ENCODE measurements around the gene ANKFN1.

Gene ANKFN1

DNA sequence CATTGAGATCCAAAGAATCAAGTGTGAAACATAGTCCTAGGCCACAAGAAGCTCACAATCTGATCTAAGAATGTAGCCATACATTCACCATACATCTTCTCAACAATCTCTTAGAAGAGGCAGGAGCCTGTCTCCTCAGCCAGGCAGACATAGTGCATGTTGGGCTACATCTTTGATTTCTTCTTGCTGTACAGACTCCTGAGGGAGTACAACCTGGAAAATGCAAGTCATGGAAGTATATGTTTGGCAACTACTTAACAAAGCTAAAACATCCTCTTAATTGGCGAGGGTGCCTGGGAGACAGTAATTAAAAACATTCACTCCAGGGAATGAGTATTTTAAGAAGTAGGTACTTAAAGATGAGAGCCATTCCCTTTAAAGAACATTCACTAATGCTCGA, 361.0 kb downstream of the ANKFN1 start:
- no peak for DNase-seq

GRCh38 chr17:56514899-56515298, 361.6 kb downstream of the ANKFN1 start:
- no peak for DNase-seq

DNA sequence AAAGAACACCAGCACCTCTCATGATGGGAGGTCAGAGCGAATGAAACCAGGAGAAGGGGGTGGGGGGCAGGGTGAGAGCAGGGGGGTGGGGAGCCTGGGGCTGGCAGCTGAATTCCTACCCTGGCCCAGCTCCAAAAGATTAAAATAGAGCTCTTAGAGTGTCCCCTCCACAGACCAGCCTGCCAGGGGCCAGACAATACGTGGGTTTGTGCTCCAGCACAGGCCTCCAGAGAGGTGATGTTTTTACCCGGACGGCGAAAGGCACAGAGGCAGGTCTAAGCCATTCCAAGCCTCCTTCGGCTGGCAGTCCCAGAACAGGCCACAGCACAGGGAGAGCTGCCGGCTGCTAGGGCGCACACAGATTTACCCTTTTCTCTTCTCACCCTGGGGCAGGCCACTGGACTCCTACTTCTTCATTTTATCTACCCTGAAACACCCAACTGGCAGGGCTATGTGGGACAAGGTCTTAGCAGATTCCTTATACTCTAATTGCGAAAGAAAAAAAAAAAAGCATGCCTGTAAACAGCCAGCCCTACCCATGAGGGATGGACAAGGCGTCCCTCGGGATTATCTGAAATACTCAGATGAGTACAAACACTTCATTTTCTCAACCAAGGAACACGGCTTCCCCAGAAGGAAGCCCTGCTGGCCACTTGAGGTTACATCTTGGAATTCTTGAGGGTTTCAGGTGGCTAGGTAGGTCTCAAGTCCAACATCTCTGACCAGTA, 368.3 kb downstream of the ANKFN1 start:
- DNase-seq: no peak

- DNase-seq: no peak
These were observed 369.8 kb downstream of the ANKFN1 start for GRCh38 chr17:56523042-56523441.

DNA sequence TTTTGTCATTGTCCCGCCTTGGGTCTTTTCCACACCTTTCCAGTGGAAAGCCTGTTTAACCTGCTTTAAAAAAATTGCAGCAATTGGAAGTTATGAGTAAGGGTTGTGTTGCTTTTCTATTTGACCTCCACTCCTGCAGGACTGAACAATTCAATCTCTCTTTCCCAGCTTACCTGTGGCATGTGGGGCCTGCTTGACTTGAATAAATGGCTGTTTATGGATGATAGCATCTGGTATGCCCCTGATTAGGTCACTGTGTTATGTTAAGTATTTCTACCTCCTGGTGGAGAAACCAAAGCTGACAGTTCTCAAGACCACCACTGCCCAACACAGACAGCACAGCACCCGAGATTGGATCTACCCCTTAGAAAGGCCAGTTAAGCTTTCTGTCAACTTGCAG, 375.4 kb downstream of the ANKFN1 start:
- no peak for DNase-seq

DNA sequence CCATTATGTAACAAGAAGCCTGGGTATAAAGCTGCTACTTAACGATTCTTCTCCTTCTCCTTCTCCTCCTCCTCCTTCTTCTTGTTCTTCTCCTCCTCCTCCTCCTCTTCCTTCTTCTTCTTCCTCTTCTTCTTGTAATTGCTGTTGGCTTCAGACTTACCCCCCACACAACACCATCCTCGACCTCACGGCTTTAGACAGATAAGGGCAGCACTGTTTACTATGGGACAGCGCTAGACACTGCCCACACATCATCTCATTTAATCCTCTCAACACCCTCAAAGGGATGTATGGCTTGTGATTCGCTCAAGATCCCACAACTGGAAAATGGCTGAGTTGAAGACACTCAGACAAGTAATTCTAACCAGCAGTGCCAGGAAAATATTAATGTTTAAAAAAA, 379.7 kb downstream of the ANKFN1 start:
- DNase-seq: no peak

- no peak for DNase-seq
These were observed 383.5 kb downstream of the ANKFN1 start for GRCh38 chr17:56536766-56537165.

DNA sequence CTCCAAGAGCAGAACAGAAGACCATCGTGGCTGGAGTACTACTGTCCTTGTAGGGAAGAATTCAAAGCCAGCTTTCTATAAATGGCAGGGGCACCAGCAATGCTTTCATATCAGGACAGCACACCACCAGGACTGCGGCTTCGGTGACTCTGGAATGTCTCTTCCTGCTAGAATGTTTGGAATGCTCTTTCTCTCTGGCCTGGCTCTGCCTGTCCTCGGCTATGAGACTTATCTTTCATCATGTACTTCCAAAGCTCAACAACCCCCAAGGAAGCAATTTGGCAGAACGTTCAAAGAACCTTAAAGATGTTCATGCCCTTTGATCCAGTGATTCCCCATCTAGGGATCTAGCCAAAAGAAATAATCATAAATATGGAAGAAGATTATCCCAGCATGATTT, 387.6 kb downstream of the ANKFN1 start:
- no peak for DNase-seq

DNA sequence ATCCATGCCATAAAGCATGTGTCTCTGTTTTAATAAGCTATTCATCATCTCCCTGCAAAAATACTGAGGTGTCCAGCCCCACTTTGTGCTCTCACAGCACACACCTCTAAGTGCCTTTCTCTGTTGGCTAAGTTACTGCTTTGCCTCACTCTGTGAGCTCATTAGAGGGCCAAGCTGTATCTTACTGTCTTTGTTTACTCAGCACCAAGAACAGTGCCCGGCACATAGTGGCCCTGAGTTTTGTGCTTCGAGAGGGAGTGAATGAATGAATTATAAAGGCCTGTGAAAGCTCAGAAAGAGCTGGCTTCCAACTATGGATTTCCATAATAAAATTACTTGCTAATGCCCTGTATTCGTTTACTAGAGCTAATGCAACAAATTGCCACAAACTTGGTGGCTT, 390.0 kb downstream of the ANKFN1 start:
- DNase-seq: no peak

- DNase-seq: no peak
These were observed 391.8 kb downstream of the ANKFN1 start for GRCh38 chr17:56545106-56545505.

DNA sequence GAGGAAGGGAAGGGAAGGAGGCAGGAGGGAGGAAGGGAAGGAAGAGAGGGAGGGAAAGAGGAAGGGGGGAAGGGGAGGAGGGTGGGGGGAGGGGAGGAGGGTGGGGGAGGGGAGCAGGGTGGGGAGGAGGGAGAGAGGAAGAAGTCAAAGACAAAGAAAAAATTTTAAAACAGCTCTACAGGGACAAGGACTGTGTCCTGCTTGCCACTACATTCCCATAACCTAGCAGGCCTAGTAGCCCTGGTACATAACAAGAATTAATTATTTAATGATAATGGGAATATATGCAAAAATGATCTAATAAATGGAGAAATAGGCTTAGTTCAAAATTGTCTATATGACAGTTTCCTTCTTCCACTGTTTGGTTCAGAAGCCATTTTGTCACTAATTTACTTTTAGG, 392.7 kb downstream of the ANKFN1 start:
- no peak for DNase-seq

- no peak for DNase-seq
These were observed 395.4 kb downstream of the ANKFN1 start for GRCh38 chr17:56548661-56549060.

DNA sequence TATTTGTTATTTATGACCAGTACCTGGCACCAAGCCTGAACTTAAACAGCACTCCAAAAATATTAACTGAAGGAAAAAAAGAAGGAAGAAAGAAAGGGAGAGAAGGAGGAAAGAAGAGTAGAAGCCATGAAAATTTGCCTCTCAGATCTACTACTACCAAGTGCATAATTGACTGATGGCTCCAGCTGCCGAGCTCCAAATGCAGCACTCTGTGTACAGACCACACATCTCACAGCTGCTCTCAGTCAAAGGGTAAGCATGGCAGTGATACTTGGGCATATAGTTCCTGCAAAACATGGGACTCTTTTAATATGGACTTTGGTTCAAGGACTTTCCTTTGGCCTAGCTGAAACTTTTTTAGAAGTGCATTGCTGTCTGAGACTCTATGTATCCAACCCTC, 396.2 kb downstream of the ANKFN1 start:
- no peak for DNase-seq

DNA sequence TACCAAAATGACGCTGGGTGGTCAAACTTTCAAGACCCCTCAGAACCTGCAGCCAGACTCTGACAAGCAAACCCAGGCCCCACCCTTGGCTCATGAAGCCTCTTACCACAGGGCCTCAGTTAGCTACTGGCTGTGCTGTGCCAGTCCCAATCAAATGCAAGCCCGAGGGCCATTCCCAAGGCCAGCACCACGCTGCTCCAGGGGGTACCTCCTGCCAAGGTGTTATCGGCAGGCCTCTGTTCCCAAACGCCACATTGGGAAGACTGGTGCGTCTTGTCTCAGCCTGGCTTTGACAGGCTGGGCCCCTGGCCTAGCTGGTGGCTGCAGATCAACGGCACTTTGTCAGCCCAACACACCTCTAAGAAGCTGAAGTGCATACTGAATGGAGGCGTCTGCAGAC, 404.4 kb downstream of the ANKFN1 start:
- DNase-seq: no peak

GRCh38 chr17:56558088-56558487, 404.8 kb downstream of the ANKFN1 start:
- no peak for DNase-seq
